Measurements from ENCODE around the gene AHRR.

Gene AHRR

DNA sequence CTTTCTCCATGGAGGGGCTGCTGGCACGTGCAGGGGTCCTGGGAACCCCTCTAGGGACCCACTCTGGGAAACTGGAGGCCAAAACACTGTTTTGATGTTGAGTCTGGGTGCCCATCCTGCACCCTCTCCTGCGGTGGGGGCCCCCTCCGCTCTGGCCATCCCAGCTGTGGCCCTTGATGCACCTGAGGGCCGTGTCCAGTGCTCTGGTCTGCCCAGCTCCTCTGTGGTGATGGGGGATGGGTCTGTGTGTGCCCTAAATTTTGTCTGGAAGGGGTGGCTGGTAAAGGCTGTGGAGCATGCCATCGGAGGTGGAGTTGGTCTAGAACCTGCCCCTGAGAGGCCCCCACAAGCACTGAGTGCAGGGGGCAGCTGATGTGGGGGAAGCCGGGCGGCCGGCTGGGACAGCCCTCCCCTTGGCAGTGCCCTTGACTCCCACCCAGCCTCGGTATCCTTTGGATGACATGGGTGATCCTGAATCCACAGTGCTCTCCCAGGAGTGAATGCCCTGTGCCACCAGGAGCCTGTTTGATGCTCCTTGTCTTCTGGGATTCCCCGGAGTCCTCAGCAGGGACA, 26.3 kb downstream of the AHRR start:
- no peak for DNase-seq (ENCODE audit: low spot score)

DNA sequence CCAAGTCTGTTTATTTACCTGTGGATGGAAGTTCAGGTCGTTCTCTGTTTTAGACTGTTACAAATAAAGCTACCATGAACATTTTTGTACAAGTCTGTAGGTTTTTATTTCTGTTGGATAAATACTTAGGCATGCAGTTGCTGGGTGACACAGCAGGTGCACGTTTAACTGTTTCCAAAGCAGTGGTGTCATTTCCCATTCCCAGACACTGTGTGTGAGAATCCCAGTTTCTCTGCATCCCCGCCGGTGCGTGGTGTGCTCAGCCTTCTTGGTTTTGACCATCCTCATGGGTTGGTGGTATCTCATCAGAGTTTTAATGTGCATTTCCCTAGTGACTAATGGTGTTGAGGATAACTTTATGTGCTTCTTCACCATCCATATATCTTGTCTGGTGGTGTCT, 27.2 kb downstream of the AHRR start:
- no peak for DNase-seq (ENCODE audit: low spot score)

DNA sequence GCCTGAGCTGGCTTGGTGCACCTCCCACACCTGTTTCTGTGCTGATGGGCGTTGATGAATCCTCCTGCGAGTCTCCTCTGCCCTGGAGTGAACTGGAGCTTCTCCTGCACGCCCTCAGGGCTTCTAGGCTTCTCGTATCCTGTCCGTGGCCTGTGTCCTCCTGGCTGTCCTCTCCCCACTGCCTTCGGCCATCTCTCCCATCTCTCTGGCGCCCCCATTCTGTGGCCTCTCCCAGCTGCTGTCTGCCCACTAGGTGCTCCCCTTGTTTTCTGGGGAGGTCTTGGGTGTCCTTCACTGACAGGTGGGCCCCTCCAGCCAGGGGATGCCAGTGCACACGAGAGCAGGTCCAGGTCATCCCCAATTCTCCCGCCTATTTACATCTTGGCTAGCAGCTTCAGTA, 28.8 kb downstream of the AHRR start:
- no peak for DNase-seq (ENCODE audit: low spot score)

DNA sequence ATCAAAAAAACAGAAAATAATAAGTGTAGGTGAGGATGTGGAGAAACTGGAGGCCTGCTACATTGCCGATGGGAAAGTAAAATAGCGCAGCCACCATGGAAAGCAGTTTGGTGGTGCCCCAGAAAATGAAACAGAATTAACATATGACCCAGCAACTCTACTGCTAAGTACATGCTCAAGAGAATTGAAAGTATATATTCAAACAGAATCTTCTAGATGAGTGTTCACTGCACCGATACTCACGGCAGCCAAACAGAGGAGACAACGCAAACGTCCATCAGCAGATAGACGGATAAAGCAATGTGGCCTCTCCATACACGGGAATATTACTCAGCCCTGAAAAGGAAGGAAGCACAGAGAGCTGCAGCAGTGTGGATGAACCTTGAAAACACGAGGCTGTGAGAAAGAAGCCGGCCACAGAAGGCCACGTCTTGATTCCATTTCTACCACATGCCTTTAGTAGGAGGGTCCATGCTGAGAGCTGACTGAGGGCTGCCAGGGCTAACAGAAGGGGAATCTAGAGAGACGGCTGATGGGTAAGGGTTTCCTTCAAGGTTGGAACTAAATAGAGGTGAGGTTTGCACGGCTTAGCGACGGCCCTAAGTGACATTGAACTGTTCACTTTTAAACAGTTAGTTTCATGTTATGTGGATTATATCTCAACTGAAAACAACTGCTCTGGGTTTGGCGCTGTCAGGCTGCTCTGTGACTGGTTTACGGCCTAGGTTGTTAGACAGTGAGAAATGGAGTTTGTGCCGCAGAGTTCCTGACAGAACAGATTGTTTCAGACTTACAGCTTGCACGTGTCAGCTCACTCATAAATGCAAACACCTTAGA, 29.8 kb downstream of the AHRR start:
- no peak for DNase-seq (ENCODE audit: low spot score)

DNA sequence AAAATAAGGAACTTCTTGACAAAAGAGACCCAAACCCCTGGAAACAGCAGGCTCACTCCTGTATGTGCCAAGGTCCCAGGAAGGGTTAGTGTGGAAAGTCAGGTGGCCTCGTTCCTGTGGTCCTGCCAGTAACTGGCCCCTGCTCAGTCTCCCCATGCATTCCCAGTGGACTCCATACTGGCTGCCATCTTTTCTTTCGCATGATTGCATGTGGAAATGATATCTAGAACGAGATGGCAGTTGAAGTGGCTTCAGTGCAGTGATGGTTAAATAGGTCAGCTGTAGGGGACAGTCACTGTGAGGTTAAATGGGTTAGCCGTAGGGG, 30.4 kb downstream of the AHRR start:
- DNase-seq (ENCODE audit: low spot score): no peak

DNA sequence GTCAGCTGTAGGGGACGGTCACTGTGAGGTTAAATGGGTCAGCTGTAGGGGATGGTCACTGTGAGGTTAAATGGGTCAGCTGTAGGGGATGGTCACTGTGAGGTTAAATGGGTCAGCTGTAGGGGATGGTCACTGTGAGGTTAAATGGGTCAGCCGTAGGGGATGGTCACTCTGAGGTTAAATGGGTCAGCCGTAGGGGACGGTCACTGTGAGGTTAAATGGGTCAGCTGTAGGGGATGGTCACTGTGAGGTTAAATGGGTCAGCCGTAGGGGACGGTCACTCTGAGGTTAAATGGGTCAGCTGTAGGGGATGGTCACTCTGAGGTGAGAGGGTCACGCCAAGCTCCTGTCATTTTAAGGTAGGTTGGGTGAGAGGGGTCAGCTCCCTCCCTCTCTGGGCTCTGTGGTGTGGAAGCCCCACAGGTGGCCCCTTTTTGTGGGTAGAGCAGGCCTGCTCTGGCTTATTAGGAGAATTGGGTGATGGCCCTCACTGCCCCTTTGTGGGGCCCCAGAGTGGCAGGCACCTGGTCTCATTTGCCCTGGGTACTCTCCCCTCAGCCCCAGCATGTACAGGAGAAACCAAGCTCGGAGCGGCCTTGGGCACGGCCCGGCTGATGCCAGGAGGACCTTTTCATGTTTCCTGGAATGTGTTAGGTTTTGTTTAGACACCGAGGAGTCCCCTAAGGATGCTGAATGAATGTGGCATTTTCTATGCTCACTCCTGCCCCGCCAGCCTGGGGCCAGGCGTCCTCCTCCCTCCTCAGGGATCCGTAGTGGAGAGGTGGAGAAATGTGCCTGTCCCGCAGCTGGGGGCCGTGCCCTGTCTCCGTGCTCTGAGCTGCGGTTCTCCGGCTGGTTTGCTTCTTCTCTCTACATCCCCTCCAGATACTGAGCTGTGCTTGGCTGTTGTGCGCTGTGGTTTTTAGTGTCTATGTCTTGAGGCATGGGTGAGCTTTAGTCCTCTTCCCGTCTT, 31.4 kb downstream of the AHRR start:
- DNase-seq (ENCODE audit: low spot score): no peak

DNA sequence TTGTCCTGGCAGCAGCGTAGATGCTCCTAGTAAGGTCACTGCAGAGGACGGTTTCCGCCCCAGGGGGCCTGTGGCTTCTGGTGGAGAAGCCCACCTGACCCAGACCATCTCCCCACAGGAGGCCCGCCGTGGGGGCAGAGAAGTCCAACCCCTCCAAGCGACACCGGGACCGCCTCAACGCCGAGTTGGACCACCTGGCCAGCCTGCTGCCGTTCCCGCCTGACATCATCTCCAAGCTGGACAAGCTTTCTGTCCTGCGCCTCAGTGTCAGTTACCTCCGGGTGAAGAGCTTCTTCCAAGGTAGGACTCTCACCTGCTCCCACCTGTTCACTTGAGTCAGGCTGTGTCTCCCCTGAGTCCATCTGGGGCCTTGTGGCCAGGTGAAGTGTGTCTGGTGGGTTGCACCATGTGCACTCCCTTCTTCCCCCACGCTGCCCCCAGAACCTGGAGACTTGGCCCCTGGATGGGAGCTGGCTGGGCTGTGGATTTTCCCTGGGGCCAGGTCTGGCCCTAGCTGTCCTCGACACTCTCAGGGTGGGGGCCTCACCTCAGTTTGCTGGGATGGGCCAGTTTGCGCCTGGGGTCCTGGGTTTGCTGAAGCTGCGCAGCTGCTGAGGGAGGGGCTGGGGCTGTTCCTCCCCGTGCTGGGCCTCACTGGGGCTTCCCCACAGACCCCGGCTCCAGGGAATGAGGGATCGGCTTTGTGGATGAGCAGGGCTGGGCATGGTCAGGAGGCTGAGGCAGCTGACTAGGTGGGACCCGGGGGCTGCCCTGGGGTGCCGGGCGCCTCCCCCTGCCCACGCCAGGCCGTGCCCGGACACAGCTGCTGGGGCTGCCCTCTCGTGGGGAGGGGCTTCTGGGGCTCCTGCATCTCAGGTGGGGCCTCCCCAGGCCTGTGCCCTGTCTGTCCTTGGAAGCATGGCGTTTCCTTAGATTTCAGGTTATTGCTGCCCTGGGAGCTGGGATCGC, 32.4 kb downstream of the AHRR start:
- no peak for DNase-seq (ENCODE audit: low spot score)

DNA sequence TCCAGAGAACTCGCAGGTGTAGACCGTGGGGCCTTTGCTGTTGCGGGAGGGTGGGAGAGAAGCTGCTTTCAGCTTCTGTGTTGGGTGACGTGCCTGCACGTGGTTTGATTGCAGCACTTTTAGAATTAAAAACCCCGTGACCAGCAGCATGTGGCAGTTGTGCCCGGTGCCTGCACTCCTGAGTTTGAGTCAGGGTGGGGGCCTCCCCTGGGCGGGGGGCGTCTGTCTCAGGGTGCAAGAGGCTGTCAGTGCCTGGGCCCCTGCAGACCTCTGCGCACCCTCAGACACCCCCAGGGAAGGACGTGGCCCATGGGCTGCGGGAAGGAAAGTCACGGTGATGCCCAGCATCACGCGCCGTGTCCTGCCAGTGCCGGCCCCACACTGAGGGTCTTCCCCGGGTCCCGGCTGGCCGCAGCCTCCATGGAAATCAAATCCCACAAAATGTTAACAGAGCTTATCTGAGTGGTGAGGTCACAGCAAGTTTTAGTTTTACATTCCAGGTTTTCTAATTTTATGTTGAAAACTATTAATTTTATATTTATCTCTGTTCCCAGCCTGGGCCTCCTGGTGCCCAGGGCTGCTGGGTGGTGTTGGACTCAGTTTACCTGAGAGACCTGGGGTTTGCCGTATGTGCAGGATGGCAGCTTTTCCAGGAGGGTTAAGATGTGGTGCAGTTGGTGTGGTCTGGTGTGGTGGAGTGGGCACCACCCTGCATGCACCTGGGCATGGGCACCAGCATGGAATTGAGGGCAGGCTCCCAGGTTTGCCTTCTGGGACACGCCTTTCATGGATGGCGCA, 33.3 kb downstream of the AHRR start:
- no peak for DNase-seq (ENCODE audit: low spot score)

DNA sequence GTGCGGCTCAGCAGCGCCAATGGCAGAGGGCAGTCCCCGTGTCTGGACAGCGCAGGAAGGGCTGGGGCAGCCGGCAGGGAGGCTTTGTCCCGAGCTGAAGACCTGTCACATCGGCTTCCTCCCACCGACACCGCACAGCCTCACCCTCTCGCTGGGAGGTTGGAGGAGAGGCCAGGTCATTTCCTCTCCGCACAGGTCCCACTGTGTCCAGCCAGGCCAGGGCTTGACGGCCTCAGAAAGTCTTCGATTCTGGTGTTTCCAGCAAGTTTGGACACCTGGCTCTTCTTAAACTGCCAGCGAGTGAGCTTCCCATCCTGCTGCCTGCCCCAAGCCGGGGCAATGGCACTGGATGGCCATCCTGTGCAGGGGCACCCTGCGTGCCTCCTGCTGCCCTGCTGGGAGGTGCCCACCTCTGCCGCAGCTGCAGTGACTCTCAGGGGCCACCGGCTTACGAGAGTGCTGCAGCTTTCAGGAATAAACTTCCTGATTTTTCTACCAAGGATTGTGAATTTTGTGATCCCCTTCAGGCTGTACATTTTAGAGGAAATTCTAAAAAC, 33.9 kb downstream of the AHRR start:
- DNase-seq (ENCODE audit: low spot score): no peak

DNA sequence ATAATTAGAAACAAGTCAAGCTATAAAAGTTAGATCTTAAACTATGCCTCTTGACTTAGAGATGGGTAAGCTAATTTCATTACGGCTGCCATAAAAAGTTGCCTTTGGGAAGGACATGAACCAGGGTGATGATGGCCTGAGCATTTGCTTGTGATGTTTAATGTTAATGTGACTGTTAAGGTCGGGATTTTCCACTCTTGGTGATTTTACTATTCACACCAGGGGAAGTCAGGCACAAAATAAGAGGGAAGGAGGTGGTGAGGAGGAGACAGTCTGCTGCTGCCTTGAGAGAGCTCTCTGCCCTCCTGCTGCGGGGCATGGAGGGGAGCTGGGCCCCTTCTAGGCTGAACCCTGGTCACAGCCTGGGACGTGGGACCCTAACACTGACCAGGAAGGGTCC, 34.4 kb downstream of the AHRR start:
- no peak for DNase-seq (ENCODE audit: low spot score)

DNA sequence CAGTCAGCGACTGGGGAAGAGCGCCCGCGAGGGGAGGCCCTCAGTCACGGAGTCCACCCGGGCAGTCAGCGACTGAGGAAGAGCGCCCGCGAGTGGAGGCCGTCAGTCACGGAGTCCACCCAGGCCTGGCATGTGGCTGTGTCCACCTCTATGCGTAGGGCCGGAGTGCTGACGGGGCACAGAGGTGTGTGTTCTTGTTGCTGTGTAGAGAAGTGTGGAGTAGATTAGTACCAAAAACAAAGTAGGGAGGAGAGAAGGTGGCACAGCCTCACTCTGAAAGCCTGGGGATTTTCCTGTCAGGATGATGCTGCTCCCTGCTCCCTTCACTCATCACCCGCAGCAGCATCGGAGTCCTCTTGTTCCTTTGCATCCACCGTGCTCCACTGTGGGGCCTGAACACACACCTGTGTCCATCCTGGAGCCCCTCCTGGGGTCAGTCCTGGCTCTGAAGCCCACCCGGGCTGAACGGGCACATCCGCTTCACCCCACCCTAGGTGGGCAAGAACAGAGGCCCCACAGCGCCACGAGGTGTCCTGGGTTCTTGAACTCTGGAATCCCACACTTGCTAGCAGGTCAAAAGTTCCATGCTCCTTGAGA, 37.9 kb downstream of the AHRR start:
- no peak for DNase-seq (ENCODE audit: low spot score)

DNA sequence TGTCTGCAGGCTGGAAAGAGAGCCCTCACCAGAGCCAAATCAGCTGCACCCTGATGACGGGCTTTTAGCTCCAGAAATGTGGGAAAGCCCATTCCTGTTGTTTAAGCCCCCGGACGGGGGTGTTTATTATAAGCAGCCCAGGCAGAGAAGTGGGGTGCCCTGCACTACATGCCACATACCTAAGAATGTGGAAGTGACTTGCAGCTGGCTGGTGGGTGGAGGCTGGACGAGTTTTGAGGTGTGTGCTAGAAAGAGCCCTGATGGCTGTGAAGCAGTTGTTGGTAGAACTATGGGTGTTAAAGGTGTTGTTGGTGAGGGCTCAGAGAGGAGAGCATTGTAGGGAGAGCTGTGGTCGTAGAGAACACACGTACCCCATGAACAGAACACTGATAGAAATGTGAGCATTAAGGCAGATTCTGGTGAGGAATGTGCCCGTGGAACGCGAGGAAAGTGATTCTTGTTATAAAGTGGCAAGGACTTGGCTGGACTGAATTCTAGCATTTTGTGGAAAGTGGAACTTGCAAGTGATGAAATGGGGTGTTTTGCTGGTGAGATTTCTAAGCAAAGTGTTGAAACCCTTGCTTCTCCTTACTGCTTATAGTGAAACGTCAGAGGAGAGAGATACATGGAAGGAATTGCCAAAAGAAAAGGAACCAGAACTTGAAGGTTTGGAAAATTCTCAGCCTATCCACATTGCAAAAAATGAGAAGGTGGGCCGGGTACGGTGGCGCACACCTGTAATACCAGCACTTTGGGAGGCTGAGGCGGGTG, 38.9 kb downstream of the AHRR start:
- no peak for DNase-seq (ENCODE audit: low spot score)

DNA sequence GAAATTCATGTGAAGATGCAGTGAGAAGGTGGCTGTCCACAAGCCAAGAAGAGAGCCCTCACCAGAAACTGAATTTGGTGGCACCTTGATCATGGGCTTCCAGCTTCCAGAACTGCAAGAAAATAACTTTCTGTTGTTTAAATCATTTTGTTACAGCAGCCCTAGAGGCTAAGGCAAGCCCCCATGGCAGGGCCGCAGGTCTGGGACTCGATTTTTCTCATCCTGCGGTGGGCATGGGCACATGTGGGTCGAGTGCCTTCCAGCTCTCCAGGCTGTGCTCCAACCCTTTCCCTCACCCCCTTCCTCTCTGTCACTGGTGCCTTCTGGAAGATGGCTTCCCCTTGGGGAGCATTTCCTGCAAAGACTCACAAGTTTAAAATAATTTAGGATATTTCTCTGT, 40.7 kb downstream of the AHRR start:
- DNase-seq (ENCODE audit: low spot score): no peak

DNA sequence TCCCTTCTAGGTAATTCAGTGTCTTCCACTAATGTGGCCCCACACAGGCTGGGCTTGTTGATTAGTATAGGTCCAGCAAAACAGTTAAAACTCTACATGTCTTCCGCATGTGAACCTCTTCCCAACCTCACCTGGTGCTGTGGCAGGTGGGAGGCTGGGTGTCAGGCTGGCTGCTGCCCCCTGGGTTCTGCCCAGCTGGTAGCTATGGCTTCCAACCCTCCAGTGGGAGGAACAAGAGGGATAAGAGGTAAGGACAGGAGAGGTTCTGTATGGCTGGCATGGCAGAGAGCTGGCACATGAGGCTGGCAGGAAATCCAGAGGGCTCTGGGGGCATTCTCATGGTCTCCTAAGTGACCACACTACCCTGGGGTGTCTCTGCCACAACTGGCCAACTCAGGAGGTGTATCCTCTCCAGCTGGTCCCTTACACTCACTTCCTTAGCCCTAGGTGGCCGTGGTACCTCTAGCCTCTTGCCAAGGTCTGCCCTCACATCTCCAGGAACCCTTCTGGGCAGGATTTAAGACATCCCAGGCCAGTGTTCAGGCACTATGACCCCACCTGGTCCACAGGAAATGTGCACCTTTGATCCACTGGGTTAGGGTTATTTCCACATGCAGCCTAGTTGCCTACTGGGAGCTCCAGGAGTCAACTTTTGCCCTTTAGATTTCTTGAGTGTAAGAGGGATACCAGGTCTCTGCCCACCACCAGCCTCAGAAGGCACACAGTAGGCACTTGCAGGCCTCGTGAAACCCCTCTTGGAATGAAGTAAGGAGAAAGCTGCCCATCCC, 41.7 kb downstream of the AHRR start:
- DNase-seq (ENCODE audit: low spot score): no peak

DNA sequence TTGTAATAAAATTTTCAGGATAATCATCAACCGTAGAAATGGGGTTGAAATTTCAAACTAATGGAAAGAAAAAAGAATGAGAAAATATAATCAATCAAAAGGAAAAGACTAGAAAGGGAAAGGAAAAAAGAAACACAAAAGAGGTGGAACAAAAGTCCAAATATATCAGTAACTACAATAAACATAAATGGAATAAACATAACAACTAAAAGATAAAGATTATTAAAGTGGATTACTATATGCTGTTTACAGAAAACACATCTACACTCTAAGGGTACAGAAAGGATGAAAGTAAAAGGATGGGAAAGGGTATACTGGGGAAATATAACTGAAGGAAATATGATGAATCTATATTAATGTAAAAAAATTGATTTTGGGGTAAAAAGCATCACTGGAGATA, 43.0 kb downstream of the AHRR start:
- no peak for DNase-seq (ENCODE audit: low spot score)

DNA sequence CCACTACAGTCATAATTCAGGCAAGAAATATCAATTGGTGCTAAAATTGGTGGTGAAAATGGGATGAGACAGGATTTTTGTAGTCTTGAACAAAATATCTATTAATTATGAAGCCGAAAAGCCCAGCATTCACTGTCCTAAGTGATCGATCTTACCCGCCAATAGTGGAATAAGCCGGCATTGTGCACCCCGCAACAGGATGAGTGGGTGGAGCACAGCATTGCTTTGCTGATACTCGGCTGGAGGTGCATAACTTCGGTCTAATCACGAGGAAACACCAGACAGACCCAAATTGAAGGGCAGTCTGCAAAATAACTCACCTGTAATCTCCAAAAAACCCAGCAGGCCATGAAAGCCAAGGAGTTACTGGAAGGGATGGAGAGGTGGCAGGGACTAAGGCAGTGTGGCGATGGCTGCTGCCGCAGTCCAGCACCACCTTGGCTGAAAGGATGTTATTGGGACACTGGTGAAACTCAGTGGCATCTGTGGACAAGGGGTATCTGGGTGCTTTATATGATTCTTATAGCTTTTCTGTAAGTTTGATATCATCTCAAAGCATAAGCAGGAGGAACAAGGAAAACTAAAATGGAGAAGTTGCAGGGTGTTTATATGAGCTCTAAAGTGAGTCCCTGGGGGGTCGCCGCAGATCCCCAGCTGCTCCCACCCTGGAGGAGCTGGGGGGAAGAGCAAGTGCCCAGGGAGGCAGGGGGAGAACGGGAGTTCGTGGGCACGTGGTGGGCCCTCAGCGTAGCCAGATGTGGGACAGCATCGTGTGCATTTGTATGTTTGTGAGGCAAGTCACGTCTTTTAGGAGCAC, 45.2 kb downstream of the AHRR start:
- no peak for DNase-seq (ENCODE audit: low spot score)

DNA sequence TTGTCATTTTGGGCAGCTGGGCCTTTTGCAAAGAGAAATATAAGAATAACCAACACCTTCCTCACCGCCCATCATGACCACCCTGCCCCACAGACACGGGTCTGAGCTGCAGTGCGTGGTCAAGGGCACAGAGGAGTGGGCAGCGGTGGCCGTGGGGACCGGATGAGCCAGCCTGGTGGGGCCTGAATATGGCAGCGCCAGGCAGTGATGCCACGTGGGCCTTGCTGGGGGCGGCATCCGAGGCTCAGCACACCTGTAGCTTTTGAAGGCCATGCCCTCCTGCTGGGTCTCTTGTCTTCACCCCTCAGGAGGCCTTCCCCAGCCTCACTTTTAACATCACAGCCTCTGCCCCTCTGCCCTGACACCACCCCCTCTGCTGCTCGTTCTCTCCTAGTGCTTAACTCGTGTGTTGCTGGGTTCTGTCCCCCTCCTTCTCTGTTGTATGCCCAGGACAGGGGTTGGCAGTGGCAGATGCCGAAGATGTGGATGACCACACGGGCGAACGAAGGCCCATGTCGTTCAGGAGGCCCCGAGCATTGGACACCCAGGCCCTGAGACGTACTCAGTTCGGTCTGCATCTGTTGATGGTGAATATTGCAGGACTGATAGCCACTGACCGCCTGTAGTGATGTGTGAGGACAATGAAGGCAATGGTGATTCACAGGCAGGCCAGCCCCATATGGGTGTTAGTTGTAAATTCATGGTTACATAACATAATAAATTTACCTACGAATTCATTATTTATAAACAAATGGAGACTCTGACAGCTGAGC, 46.0 kb downstream of the AHRR start:
- DNase-seq (ENCODE audit: low spot score): no peak
